Loucy (cell line): ENCODE results near the gene ZSCAN32.

Source experiments
- H2AFZ ChIP-seq: fragments of 200-600 bp; sonication (generic); 2 replicates; pipeline ENCODE4 v1.6.0; 2016; ENCODE audit warnings: antibody characterized with exemption, mild to moderate bottlenecking, low read length, moderate library complexity
- H3F3A ChIP-seq: fragments of 200-600 bp; 2 replicates; pipeline ENCODE4 v1.6.0; 2016; ENCODE audit warnings: antibody characterized with exemption, low read depth, mild to moderate bottlenecking
- H3K27me3 ChIP-seq: fragments of 200-600 bp; sonication (generic); 2 replicates; pipeline ENCODE4 v1.6.1; 2014; ENCODE audit warnings: low read length, mild to moderate bottlenecking; ENCODE audit not compliant: insufficient read depth, poor library complexity, severe bottlenecking
- H3K36me3 ChIP-seq: fragments of 200-600 bp; sonication (generic); 2 replicates; pipeline ENCODE4 v1.6.1; 2016; ENCODE audit warnings: low read length; ENCODE audit not compliant: insufficient read depth
- H3K4me1 ChIP-seq: fragments of 200-600 bp; sonication (generic); 2 replicates; pipeline ENCODE4 v1.5.1; 2014; ENCODE audit warnings: low read length, mild to moderate bottlenecking; ENCODE audit not compliant: insufficient read depth, poor library complexity, severe bottlenecking
- H3K4me2 ChIP-seq: fragments of 200-600 bp; sonication (generic); 2 replicates; pipeline ENCODE4 v1.6.0; 2014; ENCODE audit warnings: antibody characterized with exemption, low read length, low read depth, mild to moderate bottlenecking; ENCODE audit not compliant: poor library complexity, severe bottlenecking
- H3K4me3 ChIP-seq: fragments of 200-600 bp; sonication (generic); 2 replicates; pipeline ENCODE4 v1.5.1; 2014; ENCODE audit warnings: low read length, mild to moderate bottlenecking, mixed read lengths; ENCODE audit not compliant: poor library complexity, severe bottlenecking
- H3K79me2 ChIP-seq: fragments of 200-600 bp; sonication (generic); 2 replicates; pipeline ENCODE4 v1.6.1; 2014; ENCODE audit warnings: low read length; ENCODE audit not compliant: insufficient read depth
- H3K9ac ChIP-seq: fragments of 200-600 bp; sonication (generic); 2 replicates; pipeline ENCODE4 v1.6.0; 2014; ENCODE audit warnings: mild to moderate bottlenecking, low read depth, low read length, moderate library complexity; ENCODE audit not compliant: poor library complexity, severe bottlenecking
- H3K9me2 ChIP-seq: fragments of 200-600 bp; sonication (generic); replicated peaks from 2 replicates; pipeline ENCODE4 v1.6.1; 2016; ENCODE audit warnings: low read depth, low read length, mixed read lengths
- H3K9me3 ChIP-seq: fragments of 200-600 bp; sonication (generic); 2 replicates; pipeline ENCODE4 v1.6.1; 2014; ENCODE audit warnings: mild to moderate bottlenecking, antibody characterized with exemption, low read length, low read depth; ENCODE audit not compliant: insufficient read depth
- H4K20me1 ChIP-seq: fragments of 200-600 bp; sonication (generic); 2 replicates; pipeline ENCODE4 v1.6.0; 2014; ENCODE audit warnings: antibody characterized with exemption, low read length, mild to moderate bottlenecking; ENCODE audit not compliant: insufficient read depth, poor library complexity, severe bottlenecking
- CTCF ChIP-seq: fragments of 200-600 bp; sonication (generic); conservative IDR thresholded peaks from 2 replicates; pipeline ENCODE4 v1.5.1; 2014; ENCODE audit warnings: mild to moderate bottlenecking, antibody characterized with exemption, low read length
- EZH2phosphoT487 ChIP-seq: fragments of 200-600 bp; IDR thresholded peaks from 2 replicates; pipeline ENCODE4 v1.6.1; 2018; ENCODE audit warnings: antibody characterized with exemption, mild to moderate bottlenecking, moderate library complexity, borderline replicate concordance

The ZSCAN32 gene

DNA sequence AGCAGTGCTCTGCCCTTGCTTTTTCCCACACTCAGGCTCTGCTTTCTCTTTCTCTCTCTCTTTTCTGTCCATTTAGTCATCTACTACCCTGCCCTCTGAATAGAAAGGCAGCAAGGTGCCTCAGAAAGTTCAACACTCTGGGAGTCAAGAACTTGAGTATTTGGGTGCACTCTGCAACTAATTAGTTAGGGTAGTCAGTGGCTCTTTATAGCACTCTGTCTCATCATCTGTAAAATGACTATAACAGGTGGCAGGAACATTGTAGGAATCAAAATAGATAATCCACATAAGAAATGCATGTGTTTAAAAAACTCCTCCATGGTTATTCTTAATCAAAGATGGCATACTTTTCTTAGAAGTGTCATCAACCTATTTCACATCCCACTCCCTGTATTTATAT is 37.9 kb downstream of the ZSCAN32 start:
- no peaks in the 10 kb centered on the region for H4K20me1 ChIP-seq
- no peak overlapping the region for H3K9ac ChIP-seq
- H3K9me3 ChIP-seq = no peaks in the 10 kb centered on the region
- TF ChIP-seq CTCF (no peak), EZH2phosphoT487 (no peak)
- no peak overlapping the region for H2AFZ ChIP-seq
- H3K9me2 ChIP-seq = no peaks in the 10 kb centered on the region
- H3K4me2 ChIP-seq = no peak overlapping the region
- H3F3A ChIP-seq = no peaks in the 10 kb centered on the region
- no peaks in the 10 kb centered on the region for H3K36me3 ChIP-seq
- H3K27me3 ChIP-seq = no peaks in the 10 kb centered on the region
- no peak overlapping the region for H3K4me3 ChIP-seq
- no peaks in the 10 kb centered on the region for H3K4me1 ChIP-seq
- no peaks in the 10 kb centered on the region for H3K79me2 ChIP-seq

- no peak overlapping the region for H3K4me3 ChIP-seq
- H4K20me1 ChIP-seq = no peaks in the 10 kb centered on the region
- TF ChIP-seq EZH2phosphoT487 (no peak), CTCF (no peak)
- H3K9me2 ChIP-seq = no peaks in the 10 kb centered on the region
- no peak overlapping the region for H3K4me2 ChIP-seq
- no peaks in the 10 kb centered on the region for H3F3A ChIP-seq
- no peaks in the 10 kb centered on the region for H3K79me2 ChIP-seq
- no peak overlapping the region for H3K9ac ChIP-seq
- no peaks in the 10 kb centered on the region for H3K4me1 ChIP-seq
- H3K27me3 ChIP-seq = no peaks in the 10 kb centered on the region
- H3K9me3 ChIP-seq = no peaks in the 10 kb centered on the region
- H2AFZ ChIP-seq = no peak overlapping the region
- H3K36me3 ChIP-seq = no peaks in the 10 kb centered on the region
Observed at GRCh38 chr16:3358871-3359270, 41.9 kb downstream of the ZSCAN32 start.

GRCh38 chr16:3356118-3356517 is 44.7 kb downstream of the ZSCAN32 start:
- no peak overlapping the region for H3K4me2 ChIP-seq
- TF ChIP-seq EZH2phosphoT487 = no peak
- TF ChIP-seq CTCF = no peak
- H3K4me3 ChIP-seq = no peak overlapping the region
- no peaks in the 10 kb centered on the region for H3K9me3 ChIP-seq
- H2AFZ ChIP-seq = no peak overlapping the region
- H4K20me1 ChIP-seq = no peaks in the 10 kb centered on the region
- H3K79me2 ChIP-seq = no peaks in the 10 kb centered on the region
- no peaks in the 10 kb centered on the region for H3F3A ChIP-seq
- no peaks in the 10 kb centered on the region for H3K27me3 ChIP-seq
- no peaks in the 10 kb centered on the region for H3K36me3 ChIP-seq
- no peaks in the 10 kb centered on the region for H3K9me2 ChIP-seq
- H3K9ac ChIP-seq = no peak overlapping the region
- H3K4me1 ChIP-seq = no peaks in the 10 kb centered on the region
